ENCODE measurements around the gene LSS.
A peak's percentile ranks its signal among the peaks of the same experiment; 100 is the strongest.
"Not testable (repeated sequence)": the region's sequence is repeated elsewhere in the genome, so short reads cannot be mapped to it uniquely, and the experiment has no call there.

Gene LSS

GRCh38 chr21:46185716-46186115 is 42.9 kb downstream of the LSS start:
- no peak for DNase-seq (ENCODE audit: low read depth)

DNA sequence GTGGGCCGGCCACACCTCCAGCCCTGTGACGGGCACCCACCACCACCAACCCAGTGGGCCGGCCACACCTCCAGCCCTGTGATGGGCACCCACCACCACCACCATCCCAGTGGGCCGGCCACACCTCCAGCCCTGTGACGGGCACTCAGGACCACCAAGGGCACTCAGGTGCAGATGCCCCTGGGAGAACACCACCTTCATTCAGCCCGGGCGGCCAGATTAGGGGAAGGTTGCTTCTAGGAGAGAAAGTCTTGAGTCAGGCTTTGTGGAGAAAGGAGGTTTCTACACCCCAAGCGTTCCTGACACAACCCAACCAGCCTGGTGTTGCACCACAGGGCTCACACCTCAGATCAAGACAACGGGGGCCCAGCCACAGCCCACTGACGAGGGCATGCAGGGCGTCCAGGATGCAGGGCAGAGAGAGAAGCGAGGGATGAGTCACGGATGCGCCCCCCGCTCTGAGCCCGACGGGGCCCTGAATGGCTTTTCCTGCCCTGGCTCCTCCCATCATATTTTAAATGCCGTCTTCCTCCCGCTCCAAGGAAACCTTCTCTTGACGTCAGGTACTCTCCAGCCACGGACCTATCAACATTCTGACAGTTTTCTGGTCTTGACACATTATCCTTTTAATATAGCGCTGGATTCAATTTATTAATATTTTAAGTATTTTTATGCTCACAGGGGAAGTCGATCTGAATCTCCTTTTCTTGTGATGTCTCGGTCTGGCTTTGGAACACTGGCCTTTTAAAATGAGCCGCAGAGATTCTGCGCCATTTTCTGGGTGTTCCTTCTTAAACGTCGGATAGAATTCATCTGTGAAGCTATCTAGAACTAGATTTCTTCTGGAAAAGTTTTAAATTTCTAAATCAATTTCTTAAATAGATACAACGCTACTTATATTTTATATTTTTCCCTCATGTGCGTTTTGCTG is 43.7 kb downstream of the LSS start:
- DNase-seq (ENCODE audit: low read depth) = peak; percentile 46

DNA sequence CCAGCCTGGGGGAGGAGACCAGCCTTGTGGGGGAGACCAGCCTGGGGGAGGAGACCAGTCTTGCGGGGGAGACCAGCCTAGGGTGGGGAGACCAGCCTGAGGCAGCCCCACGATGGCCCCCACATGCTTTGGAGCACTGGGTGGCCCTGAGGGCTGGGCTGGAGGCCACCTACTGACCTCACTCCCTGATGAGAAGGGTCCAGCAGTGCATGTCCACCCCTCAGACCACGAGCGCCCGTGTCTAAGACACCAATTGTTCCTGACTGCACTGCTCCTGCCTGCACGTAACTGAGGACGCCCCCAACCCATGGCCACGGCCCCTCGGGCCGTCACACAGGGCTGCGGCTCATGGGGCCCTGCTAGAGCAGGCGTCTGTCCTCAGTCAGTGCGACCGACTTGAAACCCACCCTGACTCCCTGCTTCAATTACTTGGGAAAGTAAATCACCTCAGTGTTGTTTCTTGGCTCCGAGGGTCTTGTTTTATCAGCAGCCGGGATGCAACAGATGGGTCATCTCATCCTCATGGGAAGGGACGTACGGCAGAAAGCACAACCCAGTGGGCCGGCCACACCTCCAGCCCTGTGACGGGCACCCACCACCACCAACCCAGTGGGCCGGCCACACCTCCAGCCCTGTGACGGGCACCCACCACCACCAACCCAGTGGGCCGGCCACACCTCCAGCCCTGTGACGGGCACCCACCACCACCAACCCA is 44.5 kb downstream of the LSS start, which contains the start of gene SPATC1L:
TSS of gene SPATC1L (minus strand) at position 550 of the 715 bp plus-strand sequence. CDS start 1,643 bp downstream, outside the sequence.
- peak; percentile 31 for DNase-seq (ENCODE audit: low read depth)

DNA sequence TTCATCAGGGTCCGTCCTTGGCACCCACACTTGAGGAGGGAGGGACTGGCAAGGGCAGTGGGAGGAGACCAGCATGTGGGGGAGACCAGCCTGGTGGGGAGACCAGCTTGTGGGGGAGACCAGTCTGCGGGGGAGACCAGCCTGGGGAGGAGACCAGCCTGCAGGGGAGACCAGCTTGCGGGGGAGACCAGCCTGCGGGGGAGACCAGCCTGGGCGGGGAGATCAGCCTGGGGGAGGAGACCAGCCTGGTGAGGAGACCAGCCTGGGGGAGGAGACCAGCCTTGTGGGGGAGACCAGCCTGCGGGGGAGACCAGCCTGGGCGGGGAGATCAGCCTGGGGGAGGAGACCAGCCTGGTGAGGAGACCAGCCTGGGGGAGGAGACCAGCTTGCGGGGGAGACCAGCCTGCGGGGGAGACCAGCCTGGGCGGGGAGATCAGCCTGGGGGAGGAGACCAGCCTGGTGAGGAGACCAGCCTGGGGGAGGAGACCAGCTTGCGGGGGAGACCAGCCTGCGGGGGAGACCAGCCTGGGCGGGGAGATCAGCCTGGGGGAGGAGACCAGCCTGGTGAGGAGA is 45.2 kb downstream of the LSS start:
- DNase-seq (ENCODE audit: low read depth) = not testable (repeated sequence)

DNA sequence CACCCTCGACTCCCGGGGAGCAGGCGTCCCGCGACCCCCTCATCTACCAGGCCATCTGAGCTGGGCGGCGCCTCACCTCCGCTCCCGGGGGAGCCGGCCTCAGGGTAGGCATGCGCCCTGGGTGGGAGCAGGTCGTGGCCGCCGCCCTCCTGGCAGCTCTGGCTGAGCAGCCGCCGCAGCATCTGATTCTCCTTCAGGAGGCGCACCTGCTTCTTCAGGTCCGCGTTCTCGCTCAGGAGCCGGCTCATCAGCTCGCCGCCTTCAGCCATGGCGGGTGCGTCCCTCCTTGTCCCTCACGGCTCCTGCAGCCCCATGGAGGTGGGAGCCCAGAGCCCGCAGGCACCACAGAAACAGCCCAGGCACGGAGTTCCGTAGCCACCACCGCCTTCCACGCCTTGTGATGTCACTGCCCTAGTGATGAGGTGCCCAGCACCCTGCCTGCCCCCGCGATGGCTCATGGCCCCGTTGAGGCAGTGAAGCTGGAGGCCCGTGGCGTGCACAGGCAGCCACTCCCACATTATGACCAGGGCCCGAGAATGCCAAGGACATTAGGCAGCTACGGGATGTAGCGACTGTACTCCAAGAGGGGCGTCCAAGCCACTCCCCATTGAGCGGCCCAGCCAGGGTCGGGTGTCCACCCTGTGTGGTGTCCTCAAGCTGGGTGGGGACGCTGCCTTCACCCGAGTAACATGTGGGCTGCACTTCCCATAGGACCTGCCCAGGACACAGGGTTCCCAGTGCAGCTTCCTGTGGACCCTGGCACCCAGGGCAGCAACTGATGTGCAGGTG is 45.8 kb downstream of the LSS start:
- DNase-seq (ENCODE audit: low read depth) = no peak

- no peak for DNase-seq (ENCODE audit: low read depth)
These were observed 46.5 kb downstream of the LSS start for GRCh38 chr21:46181953-46182547.

- DNase-seq (ENCODE audit: low read depth) = no peak
These were observed 47.1 kb downstream of the LSS start for GRCh38 chr21:46181436-46181835.

- no peak for DNase-seq (ENCODE audit: low read depth)
These were observed 47.7 kb downstream of the LSS start for GRCh38 chr21:46180778-46181391.

DNA sequence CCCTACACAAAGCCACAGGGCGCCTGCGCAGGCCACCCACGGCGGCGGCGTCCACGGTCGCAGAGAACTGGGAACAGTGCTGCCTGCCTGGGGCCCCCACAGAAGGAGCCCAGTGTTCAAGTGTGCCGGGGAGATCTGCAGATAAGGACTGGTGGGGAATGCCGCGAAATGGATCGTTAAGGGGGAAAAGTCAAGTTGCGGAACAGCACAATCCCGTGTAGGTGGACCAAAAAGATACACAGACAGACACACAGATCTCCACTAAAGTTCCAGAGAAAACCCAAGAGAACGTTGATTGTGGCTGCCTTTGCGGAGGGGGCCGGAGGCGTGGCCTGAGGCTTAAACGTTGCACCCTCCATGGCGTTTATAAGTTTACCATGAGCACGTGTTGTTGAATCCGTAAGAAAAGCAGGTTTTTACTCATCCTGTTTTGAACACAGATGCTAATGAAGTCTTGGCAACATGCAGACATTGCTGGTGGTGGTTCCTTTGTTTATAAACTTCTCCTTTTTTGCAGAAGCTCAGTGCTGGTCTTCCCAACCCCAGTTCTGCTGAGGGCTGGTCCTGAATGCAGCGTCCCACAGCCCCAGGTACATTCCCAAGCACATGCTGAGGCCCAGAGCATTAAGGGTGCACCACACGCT is 48.4 kb downstream of the LSS start:
- DNase-seq (ENCODE audit: low read depth) = no peak

DNA sequence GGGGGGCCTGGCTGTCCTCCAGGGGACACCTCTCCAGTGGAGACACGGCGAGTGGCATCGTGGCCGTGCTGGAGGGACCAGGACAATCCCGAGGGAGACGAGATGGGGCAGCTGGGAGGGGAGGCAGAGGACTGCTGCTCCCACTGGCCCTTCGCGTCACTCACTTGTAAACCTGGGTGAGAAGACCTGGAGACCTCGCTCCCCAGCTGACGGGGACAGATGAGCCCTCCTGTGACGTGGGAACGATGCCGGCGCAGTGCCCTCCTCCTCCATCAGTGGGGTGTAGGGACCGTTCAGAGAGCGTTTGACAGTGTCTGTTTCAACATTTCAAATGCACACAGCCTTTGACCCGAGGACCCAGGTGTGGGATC is 48.9 kb downstream of the LSS start:
- DNase-seq (ENCODE audit: low read depth) = no peak

DNA sequence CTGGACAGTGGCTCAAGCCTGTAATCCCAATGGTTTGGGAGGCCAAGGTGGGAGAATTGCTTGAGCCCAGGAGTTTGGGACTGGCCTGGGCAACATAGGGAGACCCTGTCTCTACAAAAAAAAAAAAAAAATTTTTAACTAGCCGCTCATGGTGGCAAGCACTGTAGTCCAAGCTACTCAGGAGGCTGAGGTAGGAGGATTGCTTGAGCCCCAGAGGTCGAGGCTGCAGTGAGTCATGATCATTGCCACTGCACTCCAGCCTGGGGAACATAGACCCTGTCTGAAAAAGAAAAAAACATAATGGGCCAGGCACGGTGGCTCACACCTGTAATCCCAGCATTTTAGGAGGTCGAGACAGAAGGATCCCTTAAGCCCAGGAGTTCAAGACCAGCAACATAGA is 49.6 kb downstream of the LSS start:
- no peak for DNase-seq (ENCODE audit: low read depth)

GRCh38 chr21:46176443-46177129 is 52.0 kb downstream of the LSS start:
- not testable (repeated sequence) for DNase-seq (ENCODE audit: low read depth)

- no peak for DNase-seq (ENCODE audit: low read depth)
These were observed 55.0 kb downstream of the LSS start for GRCh38 chr21:46173573-46173972.

DNA sequence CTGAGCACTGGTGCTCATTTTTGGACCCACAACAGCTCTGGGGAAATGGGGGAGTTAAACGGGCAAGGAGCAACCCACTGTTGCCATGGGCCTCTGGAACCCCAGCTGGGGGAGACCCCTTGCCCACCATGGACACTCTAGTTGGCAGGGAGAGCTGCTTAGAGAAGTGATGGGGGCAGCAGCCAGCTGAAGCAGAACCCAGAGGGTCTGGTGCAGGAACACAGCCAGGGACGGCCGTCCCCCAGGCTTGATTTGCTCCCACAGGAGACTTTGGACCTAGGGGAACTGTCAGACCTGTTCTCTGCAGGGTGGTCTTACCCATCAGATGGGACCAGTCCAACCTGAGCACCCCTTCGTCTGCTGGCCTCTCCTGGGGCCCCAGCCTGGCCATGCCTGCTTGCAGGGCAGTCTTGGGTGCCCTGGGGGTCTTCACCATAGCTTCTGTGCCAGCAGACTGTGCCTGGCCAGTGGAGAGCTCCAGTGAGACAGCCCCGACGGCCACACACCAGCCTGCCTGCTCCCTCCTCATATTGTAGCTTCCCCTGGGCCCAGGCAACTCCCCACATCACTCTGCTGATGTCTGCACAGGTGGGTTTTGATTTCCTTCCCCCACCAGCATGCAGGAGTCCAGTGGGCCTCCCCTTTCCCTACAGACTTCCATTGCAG is 55.6 kb downstream of the LSS start:
- DNase-seq (ENCODE audit: low read depth) = no peak

DNA sequence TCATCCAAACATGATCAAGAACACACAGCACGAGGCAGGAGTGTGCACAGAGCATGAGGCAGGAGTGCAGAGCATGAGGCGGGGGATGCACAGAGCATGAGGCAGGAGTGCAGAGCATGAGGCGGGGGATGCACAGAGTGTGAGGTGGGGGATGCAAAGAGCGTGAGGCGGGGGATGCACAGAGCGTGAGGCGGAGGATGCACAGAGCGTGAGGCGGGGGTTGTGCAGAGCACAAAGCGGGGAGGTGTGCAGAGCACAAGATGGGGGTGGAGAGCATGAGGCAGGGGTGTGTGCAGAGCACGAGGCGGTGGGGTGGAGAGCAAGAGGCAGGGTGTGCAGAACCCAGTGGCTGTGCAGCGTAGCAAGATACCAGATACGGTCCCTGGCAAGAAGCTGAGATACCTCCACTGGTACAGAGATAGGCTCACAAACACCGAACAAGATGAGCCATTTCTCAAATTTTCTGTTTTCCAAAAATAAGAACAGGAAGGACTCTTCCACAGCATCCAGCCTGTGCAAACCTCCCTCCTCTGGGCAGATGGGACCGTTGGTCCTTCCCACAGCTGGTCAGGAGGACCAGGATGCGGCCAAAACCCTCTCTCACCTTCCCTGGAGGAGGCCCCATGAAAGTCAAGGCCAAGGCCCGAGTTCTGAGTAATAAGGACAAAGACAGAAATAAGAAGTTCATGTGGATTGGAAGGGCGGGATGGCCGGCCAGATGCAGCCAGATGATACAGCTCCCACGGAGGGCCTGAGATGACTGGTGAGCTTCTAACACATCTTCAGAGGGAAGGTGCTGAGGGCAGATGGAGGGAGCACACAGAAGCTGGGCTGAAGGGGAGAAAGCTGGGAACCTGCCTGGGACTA is 56.3 kb downstream of the LSS start:
- DNase-seq (ENCODE audit: low read depth) = no peak

DNA sequence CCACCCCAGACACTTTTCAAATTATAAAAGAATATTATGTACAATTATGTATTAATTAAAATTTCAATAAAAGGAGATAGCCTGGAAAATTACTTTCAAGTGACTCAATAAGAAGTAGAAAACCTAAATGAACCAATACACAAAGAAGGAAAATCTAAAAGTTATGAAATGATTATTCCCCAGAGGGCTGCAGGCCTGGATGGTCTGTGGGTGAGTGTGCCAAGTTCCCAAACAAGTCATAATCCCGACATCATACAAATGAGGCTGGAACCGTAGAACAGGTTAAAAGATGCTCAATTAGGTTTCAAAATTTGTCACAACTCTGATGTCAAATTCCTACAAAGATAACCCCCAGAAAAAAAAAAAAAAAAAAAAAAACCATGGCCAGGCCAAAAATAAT is 57.0 kb downstream of the LSS start:
- DNase-seq (ENCODE audit: low read depth) = no peak

DNA sequence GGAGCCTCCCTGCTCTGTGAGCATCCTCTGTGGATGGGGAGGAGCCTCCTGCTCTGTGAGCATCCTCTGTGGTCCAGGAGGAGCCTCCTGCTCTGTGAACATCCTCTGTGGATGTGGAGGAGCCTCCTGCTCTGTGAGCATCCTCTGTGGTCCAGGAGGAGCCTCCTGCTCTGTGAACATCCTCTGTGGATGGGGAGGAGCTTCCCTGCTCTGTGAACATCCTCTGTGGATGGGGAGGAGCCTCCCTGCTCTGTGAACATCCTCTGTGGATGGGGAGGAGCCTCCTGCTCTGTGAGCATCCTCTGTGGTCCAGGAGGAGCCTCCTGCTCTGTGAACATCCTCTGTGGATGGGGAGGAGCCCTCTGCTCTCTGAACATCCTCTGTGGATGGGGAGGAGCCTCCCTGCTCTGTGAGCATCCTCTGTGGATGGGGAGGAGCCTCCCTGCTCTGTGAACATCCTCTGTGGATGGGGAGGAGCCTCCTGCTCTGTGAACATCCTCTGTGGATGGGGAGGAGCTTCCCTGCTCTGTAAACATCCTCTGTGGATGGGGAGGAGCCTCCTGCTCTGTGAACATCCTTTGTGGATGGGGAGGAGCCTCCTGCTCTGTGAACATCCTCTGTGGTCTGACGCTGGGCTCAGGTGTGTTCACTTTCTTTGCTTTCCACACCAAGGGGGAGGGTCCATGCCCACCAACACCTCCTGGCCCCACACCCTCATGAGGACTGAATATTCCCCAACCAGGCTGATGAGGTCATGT is 58.0 kb downstream of the LSS start:
- not testable (repeated sequence) for DNase-seq (ENCODE audit: low read depth)
